Trophoblast cell (in vitro differentiated cells and primary cell): ENCODE results near the gene MYO1B.

ENCODE experiments used
- DNase-seq, 2 donors: peaks; one replicate each; pipeline ENCODE4 v3.0.0-alpha.2; 2016
- H2AFZ ChIP-seq: 2 replicates; pipeline ENCODE4 v1.6.1; 2013; ENCODE audit warnings: low read length, moderate library complexity, mild to moderate bottlenecking; ENCODE audit not compliant: insufficient read depth, poor library complexity
- H2AK5ac ChIP-seq: 2 replicates; pipeline ENCODE4 v1.6.1; 2013; ENCODE audit warnings: mild to moderate bottlenecking, low read length
- H2BK120ac ChIP-seq: 2 replicates; pipeline ENCODE4 v1.6.1; 2013; ENCODE audit warnings: low read length, mild to moderate bottlenecking, moderate library complexity; ENCODE audit not compliant: insufficient read depth, poor library complexity
- H2BK12ac ChIP-seq: 2 replicates; pipeline ENCODE4 v1.6.1; 2013; ENCODE audit warnings: mild to moderate bottlenecking, low read length, moderate library complexity
- H2BK5ac ChIP-seq: 2 replicates; pipeline ENCODE4 v1.6.1; 2013; ENCODE audit warnings: low read length, low read depth, moderate library complexity, mild to moderate bottlenecking; ENCODE audit not compliant: poor library complexity
- H3K14ac ChIP-seq: 2 replicates; pipeline ENCODE4 v1.6.1; 2013; ENCODE audit warnings: mild to moderate bottlenecking, low read length
- H3K18ac ChIP-seq: 2 replicates; pipeline ENCODE4 v1.6.1; 2013; ENCODE audit warnings: mild to moderate bottlenecking, low read length
- H3K23ac ChIP-seq: 2 replicates; pipeline ENCODE4 v1.6.1; 2013; ENCODE audit warnings: low read length
- H3K27ac ChIP-seq: 2 replicates; pipeline ENCODE4 v1.5.1; 2013; ENCODE audit warnings: low read depth, mild to moderate bottlenecking, inconsistent platforms, low read length, moderate library complexity
- H3K27me3 ChIP-seq: 2 replicates; pipeline ENCODE4 v1.6.1; 2013; ENCODE audit warnings: inconsistent platforms, mild to moderate bottlenecking, low read length, moderate library complexity; ENCODE audit not compliant: insufficient read depth
- H3K36me3 ChIP-seq, 2 experiments: 1 replicate in 1 of 2; 2 replicates in 1 of 2; pipeline ENCODE4 v1.6.1; 2013; ENCODE audit warnings: low read length in 2 of 2, mild to moderate bottlenecking in 2 of 2, moderate library complexity in 1 of 2; ENCODE audit not compliant: insufficient read depth in 2 of 2, control insufficient read depth in 1 of 2
- H3K4ac ChIP-seq: 2 replicates; pipeline ENCODE4 v1.6.1; 2013; ENCODE audit warnings: low read depth, mild to moderate bottlenecking, low read length, moderate library complexity
- H3K4me1 ChIP-seq, 2 experiments: 1 replicate in 1 of 2; 2 replicates in 1 of 2; pipeline ENCODE4 v1.6.1; 2013; ENCODE audit warnings: low read length in 2 of 2, mild to moderate bottlenecking in 2 of 2, moderate library complexity in 1 of 2; ENCODE audit not compliant: insufficient read depth in 2 of 2, control insufficient read depth in 1 of 2
- H3K4me2 ChIP-seq: 2 replicates; pipeline ENCODE4 v1.6.1; 2013; ENCODE audit warnings: inconsistent platforms, mild to moderate bottlenecking, low read length, moderate library complexity
- H3K4me3 ChIP-seq: 2 replicates; pipeline ENCODE4 v1.5.1; 2013; ENCODE audit warnings: mild to moderate bottlenecking, low read depth, low read length, inconsistent platforms
- H3K79me1 ChIP-seq: one replicate; pipeline ENCODE4 v1.6.1; 2013; ENCODE audit warnings: low read length
- H3K79me2 ChIP-seq: 2 replicates; pipeline ENCODE4 v1.6.1; 2013; ENCODE audit warnings: low read length, mild to moderate bottlenecking; ENCODE audit not compliant: control insufficient read depth, insufficient read depth, poor library complexity
- H3K9ac ChIP-seq: 2 replicates; pipeline ENCODE4 v1.6.1; 2013; ENCODE audit warnings: mild to moderate bottlenecking, low read length
- H3K9me3 ChIP-seq: 2 replicates; pipeline ENCODE4 v1.6.1; 2013; ENCODE audit warnings: low read depth, mild to moderate bottlenecking, control low read depth, inconsistent platforms, low read length; ENCODE audit not compliant: insufficient read depth
- H4K12ac ChIP-seq: 2 replicates; pipeline ENCODE4 v1.6.1; 2013; ENCODE audit warnings: low read depth, mild to moderate bottlenecking, low read length, moderate library complexity
- H4K8ac ChIP-seq: 2 replicates; pipeline ENCODE4 v1.6.1; 2013; ENCODE audit warnings: low read depth, mild to moderate bottlenecking, low read length, moderate library complexity
- H4K91ac ChIP-seq: one replicate; pipeline ENCODE4 v1.6.1; 2013; ENCODE audit warnings: low read depth, mild to moderate bottlenecking, low read length, moderate library complexity
- WGBS: extraction: QIAGEN DNeasy Blood & Tissue Kit; methylation state at CpG from one replicate; pipeline ENCODE4 v1.1.7; 2013; ENCODE audit warnings: missing lambda C conversion rate; ENCODE audit not compliant: insufficient read length, insufficient coverage; ENCODE audit errors: extremely low coverage; 5-methylcytosine and 5-hydroxymethylcytosine counted together

MYO1B gene

DNA sequence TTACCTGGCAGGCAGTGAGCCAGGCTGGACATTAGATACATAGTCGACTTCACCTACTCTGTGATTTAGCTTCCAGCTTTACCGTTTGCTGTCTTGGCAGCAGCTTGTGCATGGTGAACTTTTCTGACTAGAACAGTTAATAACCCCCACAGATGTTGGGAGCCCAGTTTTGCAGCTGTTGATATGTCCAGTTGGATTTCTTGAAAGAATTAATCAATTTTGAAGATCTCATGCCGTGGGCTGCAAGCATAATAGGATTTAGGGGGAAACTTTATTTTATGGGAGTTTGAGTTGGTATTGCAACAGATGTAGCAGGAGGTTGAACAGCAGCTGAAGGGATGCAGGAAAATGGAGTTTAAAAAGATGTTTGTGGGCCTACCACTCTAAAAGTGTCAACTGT is 13.8 kb downstream of the MYO1B start:
- Histone ChIP-seq H4K91ac (no peak overlapping the region), H3K4ac (peak overlapping the region; percentile 72), H3K9ac (no peak overlapping the region), H3K4me3 (no peak overlapping the region), H3K4me1 (peaks cover 9 to 12% of the 10 kb centered on the region in 2 experiments), H2BK120ac (no peak overlapping the region), H3K4me2 (no peak overlapping the region), H3K18ac (no peak overlapping the region), H3K14ac (no peak overlapping the region), H3K27me3 (no peaks in the 10 kb centered on the region), H3K9me3 (no peaks in the 10 kb centered on the region), H2AFZ (no peak overlapping the region), H3K23ac (no peak overlapping the region), H2BK12ac (no peak overlapping the region), H2AK5ac (no peak overlapping the region), H3K79me2 (peaks cover 29% of the 10 kb centered on the region), H4K8ac (no peak overlapping the region), H3K79me1 (no peaks in the 10 kb centered on the region), H2BK5ac (no peak overlapping the region), H3K27ac (no peak overlapping the region), H3K36me3 (peaks cover 0 to 3% of the 10 kb centered on the region in 2 experiments), H4K12ac (no peak overlapping the region)
- DNase-seq: no peak
- WGBS: no CpG with 5 or more reads among the region's 3 CpGs

DNA sequence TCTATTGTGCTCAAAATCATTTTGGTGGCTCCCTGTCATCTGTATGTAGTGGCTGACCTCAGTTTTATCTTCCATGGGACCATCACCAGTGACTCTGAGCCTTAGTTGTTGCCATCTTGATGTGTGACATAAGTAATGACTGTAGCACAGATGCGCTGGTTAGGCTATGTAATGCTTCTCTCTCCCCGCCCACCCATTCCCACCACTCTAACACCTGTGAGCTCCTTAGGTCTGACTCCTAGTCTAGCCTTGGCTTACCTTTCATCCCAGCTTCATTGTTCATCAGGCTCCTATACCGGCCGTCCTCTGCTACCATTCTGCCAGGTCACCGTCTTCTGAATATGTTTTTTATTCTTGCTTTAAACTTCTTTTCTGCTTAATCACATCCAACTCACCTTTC is 17.2 kb downstream of the MYO1B start:
- H2BK12ac ChIP-seq: no peak overlapping the region
- no peak overlapping the region for H4K12ac ChIP-seq
- no peak overlapping the region for H4K91ac ChIP-seq
- H3K27me3 ChIP-seq: no peaks in the 10 kb centered on the region
- H3K79me1 ChIP-seq: no peaks in the 10 kb centered on the region
- no peak overlapping the region for H2AFZ ChIP-seq
- DNase-seq: no peak
- no peak overlapping the region for H3K4me2 ChIP-seq
- peaks cover 5 to 12% of the 10 kb centered on the region in 2 experiments for H3K4me1 ChIP-seq
- no peak overlapping the region for H2AK5ac ChIP-seq
- peaks cover 0 to 3% of the 10 kb centered on the region in 2 experiments for H3K36me3 ChIP-seq
- H2BK5ac ChIP-seq: no peak overlapping the region
- no peak overlapping the region for H3K27ac ChIP-seq
- no peak overlapping the region for H2BK120ac ChIP-seq
- peak overlapping the region; percentile 90 for H3K4ac ChIP-seq
- H3K4me3 ChIP-seq: no peak overlapping the region
- H3K79me2 ChIP-seq: peaks cover 20% of the 10 kb centered on the region
- no CpG with 5 or more reads among the region's 5 CpGs for WGBS
- no peak overlapping the region for H4K8ac ChIP-seq
- no peak overlapping the region for H3K14ac ChIP-seq
- H3K23ac ChIP-seq: no peak overlapping the region
- no peaks in the 10 kb centered on the region for H3K9me3 ChIP-seq
- H3K18ac ChIP-seq: no peak overlapping the region
- H3K9ac ChIP-seq: no peak overlapping the region

- Histone ChIP-seq H3K27me3 (no peaks in the 10 kb centered on the region), H3K79me1 (no peaks in the 10 kb centered on the region), H3K27ac (no peak overlapping the region), H3K14ac (no peak overlapping the region), H4K8ac (no peak overlapping the region), H2AK5ac (no peak overlapping the region), H3K9me3 (no peaks in the 10 kb centered on the region), H3K23ac (no peak overlapping the region), H4K91ac (no peak overlapping the region), H3K4me1 (peaks cover 5 to 12% of the 10 kb centered on the region in 2 experiments), H3K36me3 (peaks cover 0 to 3% of the 10 kb centered on the region in 2 experiments), H3K79me2 (peaks cover 21% of the 10 kb centered on the region), H3K4ac (peak overlapping the region; percentile 58), H3K18ac (no peak overlapping the region), H2BK120ac (no peak overlapping the region), H2BK5ac (no peak overlapping the region), H2AFZ (no peak overlapping the region), H3K9ac (no peak overlapping the region), H4K12ac (no peak overlapping the region), H3K4me2 (no peak overlapping the region), H2BK12ac (no peak overlapping the region), H3K4me3 (no peak overlapping the region)
- no CpG with 5 or more reads among the region's 2 CpGs for WGBS
- DNase-seq: no peak
These were observed 17.8 kb downstream of the MYO1B start for GRCh38 chr2:191263050-191263449.

- no CpG with 5 or more reads among the region's 3 CpGs for WGBS
- H3K23ac ChIP-seq: no peak overlapping the region
- H3K79me1 ChIP-seq: no peaks in the 10 kb centered on the region
- H3K18ac ChIP-seq: no peak overlapping the region
- no peak overlapping the region for H3K14ac ChIP-seq
- H2BK12ac ChIP-seq: no peak overlapping the region
- H4K91ac ChIP-seq: no peak overlapping the region
- H3K4me1 ChIP-seq: peaks cover 8 to 13% of the 10 kb centered on the region in 2 experiments
- H4K8ac ChIP-seq: no peak overlapping the region
- H3K4ac ChIP-seq: peak overlapping the region; percentile 65
- no peak overlapping the region for H3K4me3 ChIP-seq
- peaks cover 23% of the 10 kb centered on the region for H3K79me2 ChIP-seq
- no peak overlapping the region for H3K4me2 ChIP-seq
- H2BK5ac ChIP-seq: no peak overlapping the region
- no peak overlapping the region for H2AK5ac ChIP-seq
- H2BK120ac ChIP-seq: no peak overlapping the region
- peaks cover 3% of the 10 kb centered on the region in 2 experiments for H3K36me3 ChIP-seq
- no peak overlapping the region for H2AFZ ChIP-seq
- no peaks in the 10 kb centered on the region for H3K9me3 ChIP-seq
- H3K9ac ChIP-seq: no peak overlapping the region
- no peaks in the 10 kb centered on the region for H3K27me3 ChIP-seq
- H4K12ac ChIP-seq: no peak overlapping the region
- H3K27ac ChIP-seq: no peak overlapping the region
- no peak for DNase-seq
These were observed 19.5 kb downstream of the MYO1B start for GRCh38 chr2:191264647-191265081.
